ENCODE measurements around the gene ELOVL5. TPM values are rescaled to one million over a fixed set of nuclear protein-coding genes. Genes with fewer than 3 reads are reported as not detected.

ELOVL5 gene
- total RNA-seq, 1 experiment from 2014 or later, result 121 TPM

GRCh38 chr6:53282234-53282633, 66.5 kb downstream of the ELOVL5 start:
- Histone ChIP-seq H2BK15ac (ENCODE audit: low read depth, low read length) (no peak overlapping the region), H2BK12ac (ENCODE audit: insufficient read length, low read depth, low read length) (no peak overlapping the region), H2BK5ac (ENCODE audit: insufficient read length, low read length) (no peak overlapping the region), H3K9ac (ENCODE audit: extremely low read depth, insufficient read length, low read length) (no peak overlapping the region), H3K4me2 (ENCODE audit: insufficient read depth, insufficient read length, low read length) (no peak overlapping the region), H3K4ac (ENCODE audit: low read depth, low read length) (no peak overlapping the region), H3K27ac (ENCODE audit: insufficient read length, low read depth, low read length) (no peak overlapping the region), H4K20me1 (ENCODE audit: control insufficient read depth, insufficient read depth, insufficient read length) (no peaks in the 10 kb centered on the region), H2BK20ac (ENCODE audit: low read depth, low read length, poor library complexity, severe bottlenecking) (no peak overlapping the region), H2AK5ac (ENCODE audit: insufficient read length, low read length) (no peak overlapping the region), H2BK120ac (ENCODE audit: low read depth, low read length, poor library complexity, severe bottlenecking) (no peak overlapping the region), H4K8ac (replicated peaks; ENCODE audit: insufficient read length, low read depth, low read length) (no peak overlapping the region), H3K23ac (ENCODE audit: insufficient read length, low read depth, low read length) (no peak overlapping the region), H3K56ac (ENCODE audit: insufficient read length, low read depth, low read length) (no peak overlapping the region), H3K18ac (ENCODE audit: insufficient read length, low read depth, low read length) (no peak overlapping the region), H3K79me2 (ENCODE audit: insufficient read depth, low read length) (no peaks in the 10 kb centered on the region), H3K4me1 (ENCODE audit: insufficient read depth, low read length) (no peaks in the 10 kb centered on the region), H3K9me3 (ENCODE audit: control insufficient read depth, low read depth, low read length) (no peaks in the 10 kb centered on the region), H3K27me3 (ENCODE audit: insufficient read depth, low read length) (no peaks in the 10 kb centered on the region), H3K79me1 (ENCODE audit: insufficient read depth, low read depth, low read length, poor library complexity, severe bottlenecking) (peaks cover 10% of the 10 kb centered on the region), H4K91ac (ENCODE audit: insufficient read length, low read depth, low read length) (no peak overlapping the region), H2AFZ (ENCODE audit: low read length) (no peak overlapping the region), H3K23me2 (ENCODE audit: insufficient read length, low read depth, low read length, poor library complexity, severe bottlenecking) (no peaks in the 10 kb centered on the region), H4K5ac (ENCODE audit: insufficient read length, low read depth, low read length) (no peak overlapping the region), H3K14ac (ENCODE audit: insufficient read depth, low read length) (no peak overlapping the region), H3T11ph (ENCODE audit: low read length) (no peak overlapping the region)
- WGBS (ENCODE audit: extremely low coverage, insufficient read length, low lambda C conversion rate), result no CpG with 5 or more reads among the region's 2 CpGs
- no peak overlapping the region for H3K4me3 Mint-ChIP-seq
- no peaks in the 10 kb centered on the region for H3K27me3 Mint-ChIP-seq (ENCODE audit: low read depth)
- H3K9me3 Mint-ChIP-seq, result no peaks in the 10 kb centered on the region
- peaks cover 6 to 12% of the 10 kb centered on the region in 2 experiments for H3K4me1 Mint-ChIP-seq
- H3K36me3 Mint-ChIP-seq (ENCODE audit: insufficient read depth in 1 of 3, low read depth in 3 of 3), result peaks cover 13 to 33% (median 20%) of the 10 kb centered on the region in 3 experiments; a peak in 6 of 7 replicates
- DNase-seq, result no peak
- no peak for TF ChIP-seq CTCF (conservative IDR thresholded peaks at IDR 0.05)
- peak overlapping the region in 2 of 3 experiments; percentile 30 to 72; a peak in 4 of 7 replicates for H3K27ac Mint-ChIP-seq

All from H9 (cell line).